ENCODE data around the gene H19. TPM values are rescaled to one million over a fixed set of nuclear protein-coding genes. Genes with fewer than 3 reads are reported as not detected.

H19 gene
- total RNA-seq, 5 donors from 2014 or later (not counting 1 experiment from before 2014, with no cell fraction given), result 1.7 to 2.3 (median 2.0) TPM; not detected in 2

GRCh38 chr11:1967641-1968225 is 29.9 kb downstream of the H19 start:
- no CpG with 5 or more reads among the region's 21 CpGs for WGBS (ENCODE audit: insufficient coverage)
- no peaks in the 10 kb centered on the region for H3K27me3 Mint-ChIP-seq
- H3K27ac Mint-ChIP-seq, result no peak overlapping the region
- ATAC-seq (replicated peaks in 1 of 4) (no peak), DNase-seq (no peak)
- no peaks in the 10 kb centered on the region for H3K4me1 Mint-ChIP-seq
- no peaks in the 10 kb centered on the region for H3K9me3 ChIP-seq
- H3K4me3 ChIP-seq (ENCODE audit: control insufficient read depth in 1 of 2, extremely low read depth in 1 of 2, low read length in 1 of 2), result no peak overlapping the region
- ChIA-PET POLR2A (no interaction called here), CTCF (no interaction called here)
- H3K4me1 ChIP-seq (ENCODE audit: control insufficient read depth in 1 of 2, extremely low read depth in 1 of 2, insufficient read depth in 2 of 2, low read length in 2 of 2), result no peaks in the 10 kb centered on the region
- no peak overlapping the region for H3K4me3 Mint-ChIP-seq
- no peaks in the 10 kb centered on the region for H3K27me3 ChIP-seq (replicated peaks in 1 of 2; ENCODE audit: control insufficient read depth in 2 of 2, extremely low read depth in 1 of 2, insufficient read depth in 2 of 2, low read length in 1 of 2)
- H3K36me3 Mint-ChIP-seq, result no peaks in the 10 kb centered on the region
- no peaks in the 10 kb centered on the region for H3K9me3 Mint-ChIP-seq
- H3K27ac ChIP-seq (ENCODE audit: low read length), result no peak overlapping the region
- no peaks in the 10 kb centered on the region for H3K36me3 ChIP-seq (ENCODE audit: control insufficient read depth in 2 of 2, extremely low read depth in 1 of 2, insufficient read depth in 1 of 2, low read length in 1 of 2)

- H3K27ac Mint-ChIP-seq, result no peak overlapping the region
- CTCF ChIA-PET, result no interaction called here
Measured at GRCh38 chr11:1966531-1966930, 31.1 kb downstream of the H19 start.

GRCh38 chr11:1964955-1965354 is 32.7 kb downstream of the H19 start:
- Histone ChIP-seq H3K4me1 (ENCODE audit: control insufficient read depth in 1 of 2, extremely low read depth in 1 of 2, insufficient read depth in 2 of 2, low read length in 2 of 2) (no peaks in the 10 kb centered on the region), H3K36me3 (ENCODE audit: control insufficient read depth in 2 of 2, extremely low read depth in 1 of 2, insufficient read depth in 1 of 2, low read length in 1 of 2) (no peaks in the 10 kb centered on the region), H3K9me3 (no peaks in the 10 kb centered on the region), H3K27me3 (replicated peaks in 1 of 2; ENCODE audit: control insufficient read depth in 2 of 2, extremely low read depth in 1 of 2, insufficient read depth in 2 of 2, low read length in 1 of 2) (no peaks in the 10 kb centered on the region), H3K4me3 (ENCODE audit: control insufficient read depth in 1 of 2, extremely low read depth in 1 of 2, low read length in 1 of 2) (no peak overlapping the region), H3K27ac (ENCODE audit: low read length) (no peak overlapping the region)
- ATAC-seq (replicated peaks in 1 of 4), result no peak
- no CpG with 5 or more reads among the region's 20 CpGs for WGBS (ENCODE audit: insufficient coverage)
- ChIA-PET CTCF (no interaction called here), POLR2A (no interaction called here)
- no peaks in the 10 kb centered on the region for H3K4me1 Mint-ChIP-seq
- H3K4me3 Mint-ChIP-seq, result no peak overlapping the region
- H3K27ac Mint-ChIP-seq, result no peak overlapping the region
- H3K9me3 Mint-ChIP-seq, result no peaks in the 10 kb centered on the region
- no peaks in the 10 kb centered on the region for H3K27me3 Mint-ChIP-seq
- H3K36me3 Mint-ChIP-seq, result no peaks in the 10 kb centered on the region
- no peak for DNase-seq

More at GRCh38 chr11:1966531-1966930, 31.1 kb downstream of the H19 start:
- H3K4me3 ChIP-seq (ENCODE audit: control insufficient read depth in 1 of 2, extremely low read depth in 1 of 2, low read length in 1 of 2), result no peak overlapping the region
- POLR2A ChIA-PET, result no interaction called here
- no peak overlapping the region for H3K27ac ChIP-seq (ENCODE audit: low read length)
- no CpG with 5 or more reads among the region's 18 CpGs for WGBS (ENCODE audit: insufficient coverage)
- no peaks in the 10 kb centered on the region for H3K4me1 Mint-ChIP-seq
- H3K27me3 Mint-ChIP-seq, result no peaks in the 10 kb centered on the region
- H3K36me3 ChIP-seq (ENCODE audit: control insufficient read depth in 2 of 2, extremely low read depth in 1 of 2, insufficient read depth in 1 of 2, low read length in 1 of 2), result no peaks in the 10 kb centered on the region
- H3K4me1 ChIP-seq (ENCODE audit: control insufficient read depth in 1 of 2, extremely low read depth in 1 of 2, insufficient read depth in 2 of 2, low read length in 2 of 2), result no peaks in the 10 kb centered on the region
- DNase-seq, result no peak
- no peak for ATAC-seq (replicated peaks in 1 of 4)
- no peaks in the 10 kb centered on the region for H3K36me3 Mint-ChIP-seq
- no peaks in the 10 kb centered on the region for H3K27me3 ChIP-seq (replicated peaks in 1 of 2; ENCODE audit: control insufficient read depth in 2 of 2, extremely low read depth in 1 of 2, insufficient read depth in 2 of 2, low read length in 1 of 2)
- no peaks in the 10 kb centered on the region for H3K9me3 ChIP-seq
- no peak overlapping the region for H3K4me3 Mint-ChIP-seq
- H3K9me3 Mint-ChIP-seq, result no peaks in the 10 kb centered on the region

GRCh38 chr11:1964348-1964747 is 33.3 kb downstream of the H19 start:
- CTCF ChIA-PET, result no interaction called here

GRCh38 chr11:1963864-1964263 is 33.8 kb downstream of the H19 start:
- no peak overlapping the region for H3K27ac Mint-ChIP-seq
- DNase-seq (no peak), ATAC-seq (replicated peaks in 1 of 4) (no peak)
- H3K27me3 Mint-ChIP-seq, result no peaks in the 10 kb centered on the region
- no CpG with 5 or more reads among the region's 20 CpGs for WGBS (ENCODE audit: insufficient coverage)
- Histone ChIP-seq H3K27me3 (replicated peaks in 1 of 2; ENCODE audit: control insufficient read depth in 2 of 2, extremely low read depth in 1 of 2, insufficient read depth in 2 of 2, low read length in 1 of 2) (no peaks in the 10 kb centered on the region), H3K36me3 (ENCODE audit: control insufficient read depth in 2 of 2, extremely low read depth in 1 of 2, insufficient read depth in 1 of 2, low read length in 1 of 2) (no peaks in the 10 kb centered on the region), H3K4me3 (ENCODE audit: control insufficient read depth in 1 of 2, extremely low read depth in 1 of 2, low read length in 1 of 2) (no peak overlapping the region), H3K4me1 (ENCODE audit: control insufficient read depth in 1 of 2, extremely low read depth in 1 of 2, insufficient read depth in 2 of 2, low read length in 2 of 2) (no peaks in the 10 kb centered on the region), H3K9me3 (no peaks in the 10 kb centered on the region), H3K27ac (ENCODE audit: low read length) (no peak overlapping the region)
- H3K4me3 Mint-ChIP-seq, result no peak overlapping the region
- no peaks in the 10 kb centered on the region for H3K36me3 Mint-ChIP-seq
- CTCF ChIA-PET, result no interaction called here
- no peaks in the 10 kb centered on the region for H3K4me1 Mint-ChIP-seq
- POLR2A ChIA-PET, result no interaction called here
- H3K9me3 Mint-ChIP-seq, result no peaks in the 10 kb centered on the region

More at GRCh38 chr11:1964348-1964747, 33.3 kb downstream of the H19 start:
- ATAC-seq (replicated peaks in 1 of 4) (no peak), DNase-seq (no peak)
- Mint-ChIP-seq H3K4me3 (no peak overlapping the region), H3K4me1 (no peaks in the 10 kb centered on the region), H3K27ac (no peak overlapping the region), H3K27me3 (no peaks in the 10 kb centered on the region), H3K36me3 (no peaks in the 10 kb centered on the region), H3K9me3 (no peaks in the 10 kb centered on the region)
- POLR2A ChIA-PET, result no interaction called here
- Histone ChIP-seq H3K4me3 (ENCODE audit: control insufficient read depth in 1 of 2, extremely low read depth in 1 of 2, low read length in 1 of 2) (no peak overlapping the region), H3K9me3 (no peaks in the 10 kb centered on the region), H3K27ac (ENCODE audit: low read length) (no peak overlapping the region), H3K36me3 (ENCODE audit: control insufficient read depth in 2 of 2, extremely low read depth in 1 of 2, insufficient read depth in 1 of 2, low read length in 1 of 2) (no peaks in the 10 kb centered on the region), H3K27me3 (replicated peaks in 1 of 2; ENCODE audit: control insufficient read depth in 2 of 2, extremely low read depth in 1 of 2, insufficient read depth in 2 of 2, low read length in 1 of 2) (no peaks in the 10 kb centered on the region), H3K4me1 (ENCODE audit: control insufficient read depth in 1 of 2, extremely low read depth in 1 of 2, insufficient read depth in 2 of 2, low read length in 2 of 2) (no peaks in the 10 kb centered on the region)
- WGBS (ENCODE audit: insufficient coverage), result no CpG with 5 or more reads among the region's 17 CpGs

GRCh38 chr11:1959786-1960185 is 37.9 kb downstream of the H19 start:
- H3K36me3 Mint-ChIP-seq, result no peaks in the 10 kb centered on the region
- no peaks in the 10 kb centered on the region for H3K9me3 Mint-ChIP-seq
- H3K4me3 Mint-ChIP-seq, result no peak overlapping the region

GRCh38 chr11:1958367-1958766 is 39.3 kb downstream of the H19 start:
- WGBS (ENCODE audit: insufficient coverage), result no CpG with 5 or more reads among the region's 18 CpGs
- no peak overlapping the region for H3K27ac Mint-ChIP-seq
- no peaks in the 10 kb centered on the region for H3K27me3 Mint-ChIP-seq
- Histone ChIP-seq H3K27ac (ENCODE audit: low read length) (no peak overlapping the region), H3K4me1 (ENCODE audit: control insufficient read depth in 1 of 2, extremely low read depth in 1 of 2, insufficient read depth in 2 of 2, low read length in 2 of 2) (no peaks in the 10 kb centered on the region), H3K36me3 (ENCODE audit: control insufficient read depth in 2 of 2, extremely low read depth in 1 of 2, insufficient read depth in 1 of 2, low read length in 1 of 2) (no peaks in the 10 kb centered on the region), H3K27me3 (replicated peaks in 1 of 2; ENCODE audit: control insufficient read depth in 2 of 2, extremely low read depth in 1 of 2, insufficient read depth in 2 of 2, low read length in 1 of 2) (no peaks in the 10 kb centered on the region), H3K4me3 (ENCODE audit: control insufficient read depth in 1 of 2, extremely low read depth in 1 of 2, low read length in 1 of 2) (no peak overlapping the region), H3K9me3 (no peaks in the 10 kb centered on the region)
- H3K36me3 Mint-ChIP-seq, result no peaks in the 10 kb centered on the region
- ChIA-PET POLR2A (no interaction called here), CTCF (no interaction called here)
- H3K4me3 Mint-ChIP-seq, result no peak overlapping the region
- DNase-seq (no peak), ATAC-seq (replicated peaks in 1 of 4) (no peak)
- no peaks in the 10 kb centered on the region for H3K9me3 Mint-ChIP-seq
- H3K4me1 Mint-ChIP-seq, result no peaks in the 10 kb centered on the region

More at GRCh38 chr11:1959786-1960185, 37.9 kb downstream of the H19 start:
- DNase-seq (no peak), ATAC-seq (replicated peaks in 1 of 4) (no peak)
- Histone ChIP-seq H3K27me3 (replicated peaks in 1 of 2; ENCODE audit: control insufficient read depth in 2 of 2, extremely low read depth in 1 of 2, insufficient read depth in 2 of 2, low read length in 1 of 2) (no peaks in the 10 kb centered on the region), H3K4me1 (ENCODE audit: control insufficient read depth in 1 of 2, extremely low read depth in 1 of 2, insufficient read depth in 2 of 2, low read length in 2 of 2) (no peaks in the 10 kb centered on the region), H3K27ac (ENCODE audit: low read length) (no peak overlapping the region), H3K9me3 (no peaks in the 10 kb centered on the region), H3K4me3 (ENCODE audit: control insufficient read depth in 1 of 2, extremely low read depth in 1 of 2, low read length in 1 of 2) (no peak overlapping the region), H3K36me3 (ENCODE audit: control insufficient read depth in 2 of 2, extremely low read depth in 1 of 2, insufficient read depth in 1 of 2, low read length in 1 of 2) (no peaks in the 10 kb centered on the region)
- no CpG with 5 or more reads among the region's 17 CpGs for WGBS (ENCODE audit: insufficient coverage)
- ChIA-PET POLR2A (no interaction called here), CTCF (no interaction called here)
- no peaks in the 10 kb centered on the region for H3K27me3 Mint-ChIP-seq
- H3K27ac Mint-ChIP-seq, result no peak overlapping the region
- H3K4me1 Mint-ChIP-seq, result no peaks in the 10 kb centered on the region
